ENCODE data around the gene FBXO42.

DNA sequence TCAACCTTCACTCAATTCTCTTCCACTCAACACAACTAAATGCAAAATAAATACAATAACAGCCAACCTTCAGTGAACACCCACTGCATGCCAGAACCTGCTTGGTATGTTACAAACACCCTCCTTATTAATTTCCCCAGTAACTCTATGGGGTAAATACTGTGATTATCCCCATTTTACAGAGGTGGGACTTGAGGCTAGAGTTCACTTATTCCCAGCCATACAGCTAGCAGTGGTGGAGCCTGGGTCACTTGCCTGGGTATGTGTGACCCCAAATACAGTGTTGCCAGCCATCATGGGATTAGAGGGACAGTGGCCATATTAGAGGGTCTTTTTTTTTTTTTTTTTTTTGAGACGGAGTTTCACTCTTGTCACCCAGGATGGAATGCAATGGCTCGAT lies 116.9 kb downstream of the FBXO42 start:
- TF ChIP-seq SP2 (IDR thresholded peaks at IDR 0.05; ENCODE audit: low read length) (no peak), PHF8 (conservative IDR thresholded peaks at IDR 0.05; ENCODE audit: low read depth, low read length) (no peak)
- TF ChIP-seq, protein P1, sequence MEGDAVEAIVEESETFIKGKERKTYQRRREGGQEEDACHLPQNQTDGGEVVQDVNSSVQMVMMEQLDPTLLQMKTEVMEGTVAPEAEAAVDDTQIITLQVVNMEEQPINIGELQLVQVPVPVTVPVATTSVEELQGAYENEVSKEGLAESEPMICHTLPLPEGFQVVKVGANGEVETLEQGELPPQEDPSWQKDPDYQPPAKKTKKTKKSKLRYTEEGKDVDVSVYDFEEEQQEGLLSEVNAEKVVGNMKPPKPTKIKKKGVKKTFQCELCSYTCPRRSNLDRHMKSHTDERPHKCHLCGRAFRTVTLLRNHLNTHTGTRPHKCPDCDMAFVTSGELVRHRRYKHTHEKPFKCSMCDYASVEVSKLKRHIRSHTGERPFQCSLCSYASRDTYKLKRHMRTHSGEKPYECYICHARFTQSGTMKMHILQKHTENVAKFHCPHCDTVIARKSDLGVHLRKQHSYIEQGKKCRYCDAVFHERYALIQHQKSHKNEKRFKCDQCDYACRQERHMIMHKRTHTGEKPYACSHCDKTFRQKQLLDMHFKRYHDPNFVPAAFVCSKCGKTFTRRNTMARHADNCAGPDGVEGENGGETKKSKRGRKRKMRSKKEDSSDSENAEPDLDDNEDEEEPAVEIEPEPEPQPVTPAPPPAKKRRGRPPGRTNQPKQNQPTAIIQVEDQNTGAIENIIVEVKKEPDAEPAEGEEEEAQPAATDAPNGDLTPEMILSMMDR (IDR thresholded peaks at IDR 0.05; ENCODE audit: control extremely low read depth in 1 of 3, insufficient read depth in 1 of 3, low read depth in 1 of 3, low read length in 3 of 3): no peak
